Measurements from ENCODE around the gene OAS1. TPM values are rescaled to one million over a fixed set of nuclear protein-coding genes. Genes with fewer than 3 reads are reported as not detected.

Gene OAS1
- total RNA-seq, 1 experiment from 2014 or later = 4.8 TPM

Other genes starting within 250 kb of the OAS1 start
- not detected in 2 replicates for gene RPH3A, start 115.2 kb upstream of the OAS1 start, total RNA-seq (2014; rRNA removed; shearing (Covaris generic))
- 6.6 and 8.8 TPM in 2 replicates for gene OAS3, start 31.5 kb downstream of the OAS1 start, total RNA-seq (2014; rRNA removed; shearing (Covaris generic))
- 1.3 and 1.9 TPM in 2 replicates for gene OAS2, start 71.6 kb downstream of the OAS1 start, total RNA-seq (2014; rRNA removed; shearing (Covaris generic))
- gene DTX1, start 149.8 kb downstream of the OAS1 start, total RNA-seq (2014; rRNA removed; shearing (Covaris generic)) = 0.95 and 1.1 TPM in 2 replicates
- gene RASAL1, start 228.8 kb downstream of the OAS1 start, total RNA-seq (2014; rRNA removed; shearing (Covaris generic)) = 0.74 and 0.85 TPM in 2 replicates
- not detected in 2 replicates for gene CFAP73, start 242.8 kb downstream of the OAS1 start, total RNA-seq (2014; rRNA removed; shearing (Covaris generic))